ENCODE results near the gene RPA1.
"Not testable (repeated sequence)": the region's sequence is repeated elsewhere in the genome, so short reads cannot be mapped to it uniquely, and the experiment has no call there.

Gene RPA1

DNA sequence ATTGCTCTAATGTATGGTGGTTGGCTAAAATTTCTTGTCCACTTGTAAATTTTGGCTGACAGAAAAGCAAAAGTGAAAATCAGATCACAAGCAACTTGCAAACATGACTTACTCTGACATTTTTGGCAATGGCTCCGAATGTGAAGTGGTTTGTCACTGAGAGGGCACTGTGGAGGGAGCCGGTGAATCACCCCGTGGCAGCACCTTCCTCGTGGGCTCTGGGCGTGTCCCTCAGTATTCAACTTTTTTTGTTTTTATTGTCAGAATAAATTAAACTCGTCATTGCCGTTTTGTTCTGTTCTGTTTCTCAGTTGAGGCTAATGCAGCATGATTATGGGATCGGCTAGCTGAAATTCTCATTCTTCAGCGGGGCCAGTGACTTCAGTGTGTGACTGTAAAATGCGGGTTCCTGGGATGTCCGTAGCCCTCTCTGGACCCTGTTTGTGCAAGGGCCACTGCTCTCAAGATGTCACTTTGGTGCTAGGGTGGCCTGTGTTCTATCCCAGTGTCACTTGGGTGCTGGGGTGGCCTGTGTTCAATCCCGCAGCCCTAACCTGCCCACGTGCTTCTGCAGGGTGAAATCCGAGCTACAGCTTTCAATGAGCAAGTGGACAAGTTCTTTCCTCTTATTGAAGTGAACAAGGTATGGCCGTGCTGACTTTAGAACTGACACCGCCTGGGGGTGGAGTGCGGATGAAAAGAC lies 48.8 kb downstream of the RPA1 start:
- peak; percentile 58 for DNase-seq (ENCODE audit: low spot score)

DNA sequence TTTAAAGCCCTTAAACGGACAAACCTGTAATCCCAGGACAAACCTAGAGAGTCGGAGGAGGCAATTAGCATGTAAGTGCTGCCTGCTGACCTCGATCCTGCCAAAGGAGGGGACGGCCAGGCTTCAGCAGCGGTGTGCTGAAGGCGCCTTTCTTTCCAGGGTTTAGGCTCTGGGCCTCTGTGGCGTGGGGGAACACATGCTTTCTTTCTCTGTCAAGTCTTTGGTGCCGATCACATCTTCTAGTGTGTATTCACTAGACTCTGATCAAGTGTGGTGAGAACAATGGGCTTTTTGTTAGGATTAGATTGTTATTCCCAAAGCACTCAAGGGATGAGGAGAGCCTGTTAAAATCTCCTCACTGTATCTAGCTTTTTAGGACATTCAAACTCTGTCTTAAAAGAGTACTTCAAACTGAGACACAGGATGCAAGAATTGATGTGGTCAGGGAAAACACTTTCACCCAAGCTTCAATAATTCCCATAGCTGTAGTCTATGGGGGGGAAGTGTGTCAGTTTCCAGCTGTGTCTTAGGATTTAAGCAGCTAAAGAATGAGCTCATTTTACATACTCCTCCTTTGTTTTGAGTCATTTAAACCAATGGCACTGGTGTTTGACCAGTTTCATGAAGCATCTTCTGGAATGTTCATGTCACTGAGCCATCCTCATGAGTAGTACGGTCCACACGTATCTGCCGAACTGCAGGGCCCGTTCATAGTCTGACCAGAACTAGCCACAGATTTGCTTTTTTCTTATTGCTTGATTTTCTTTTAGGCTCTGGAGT lies 51.2 kb downstream of the RPA1 start:
- no peak for DNase-seq (ENCODE audit: low spot score)

DNA sequence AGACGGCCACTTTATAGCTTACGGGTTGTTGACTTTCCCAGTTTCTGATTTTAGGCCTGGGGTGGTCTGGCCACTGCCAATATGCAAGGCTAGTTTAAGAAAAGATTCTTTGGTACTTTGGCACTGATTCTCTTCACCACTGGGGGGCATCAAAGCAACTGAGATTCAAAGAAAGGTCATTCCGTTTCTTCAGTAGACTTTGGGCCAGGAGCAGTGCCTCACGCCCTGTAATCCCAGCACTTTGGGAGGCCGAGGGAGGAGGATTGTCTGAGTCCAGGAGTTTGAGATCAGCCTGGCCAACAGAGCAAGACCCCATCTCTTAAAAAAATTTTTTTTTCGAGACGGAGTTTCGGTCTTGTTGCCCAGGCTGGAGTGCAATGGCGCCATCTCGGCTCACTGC lies 53.0 kb downstream of the RPA1 start:
- peak; percentile 44 for DNase-seq (ENCODE audit: low spot score)

DNA sequence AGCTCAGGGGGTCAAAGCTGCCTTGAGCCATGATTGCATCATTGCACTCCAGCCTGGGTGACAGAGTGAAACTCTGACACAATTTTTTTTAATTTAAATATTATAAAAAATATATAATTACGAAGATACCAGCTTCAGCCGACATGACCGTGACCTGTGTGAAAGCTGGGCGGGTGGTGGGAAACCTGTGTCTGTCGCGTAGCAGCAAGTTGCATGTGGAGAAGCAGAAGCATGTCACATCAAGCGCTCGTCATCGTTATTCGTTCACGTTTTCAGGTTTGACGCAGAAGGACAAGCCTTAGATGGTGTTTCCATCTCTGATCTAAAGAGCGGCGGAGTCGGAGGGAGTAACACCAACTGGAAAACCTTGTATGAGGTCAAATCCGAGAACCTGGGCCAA lies 53.7 kb downstream of the RPA1 start:
- no peak for DNase-seq (ENCODE audit: low spot score)

- DNase-seq (ENCODE audit: low spot score) = no peak
These were observed 58.9 kb downstream of the RPA1 start for GRCh38 chr17:1888741-1889140.

DNA sequence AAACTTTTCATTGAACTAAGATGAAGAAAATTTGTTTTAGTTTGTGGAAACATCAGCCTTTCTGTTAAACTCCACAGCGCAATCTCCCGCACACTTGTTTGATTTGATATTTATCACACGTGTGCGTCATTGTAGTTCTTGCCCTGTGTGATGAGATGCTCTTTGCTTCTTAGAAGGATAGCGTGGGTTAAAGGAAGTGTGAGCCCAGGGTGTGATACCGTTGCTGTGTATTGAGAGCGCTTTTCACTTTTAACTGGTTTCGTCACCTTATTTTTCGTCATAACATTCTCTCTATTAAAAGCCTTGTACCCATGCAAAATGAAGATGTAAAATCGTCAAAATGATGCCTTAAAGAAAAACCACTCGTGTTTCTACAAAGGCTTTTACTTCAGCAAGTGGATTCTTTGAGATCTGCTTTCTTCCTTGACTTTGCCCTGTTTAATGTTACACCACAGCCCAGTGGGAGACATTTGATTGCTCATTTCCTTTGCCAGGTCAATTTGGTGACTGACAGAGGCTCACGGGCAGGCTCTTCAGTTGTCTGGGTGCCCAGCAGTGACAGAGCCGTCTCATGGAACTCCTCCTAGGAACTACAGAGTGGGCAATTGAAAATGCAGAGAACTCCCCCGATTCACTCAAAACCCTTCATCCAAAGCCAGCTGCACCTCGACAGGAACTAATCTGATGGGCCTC lies 61.1 kb downstream of the RPA1 start:
- DNase-seq (ENCODE audit: low spot score) = peak; percentile 61

DNA sequence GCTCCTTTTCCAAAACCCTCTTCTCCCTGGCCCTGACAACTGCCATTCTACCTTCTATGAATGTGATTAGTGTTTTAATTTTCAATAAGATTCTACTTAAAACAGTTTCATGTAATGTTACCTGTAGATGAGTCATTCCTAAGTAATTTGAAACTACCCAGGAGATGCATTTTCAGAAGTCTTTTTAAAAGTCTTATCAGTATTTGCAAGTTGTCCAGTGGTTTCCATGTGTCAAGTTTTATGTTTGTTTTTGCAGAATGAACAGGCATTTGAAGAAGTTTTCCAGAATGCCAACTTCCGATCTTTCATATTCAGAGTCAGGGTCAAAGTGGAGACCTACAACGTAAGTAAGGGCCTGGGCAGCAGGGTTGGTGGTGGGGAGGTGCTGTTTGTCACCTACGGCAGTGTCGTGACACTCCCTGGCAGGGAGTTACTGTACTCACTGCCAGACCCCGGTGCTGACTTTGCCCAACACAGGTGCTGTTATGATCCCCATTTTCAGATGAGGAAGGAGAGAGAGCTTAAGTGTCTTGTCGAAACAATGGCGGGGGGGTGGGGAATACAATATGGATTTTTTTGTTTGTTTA lies 65.0 kb downstream of the RPA1 start:
- DNase-seq (ENCODE audit: low spot score) = no peak

DNA sequence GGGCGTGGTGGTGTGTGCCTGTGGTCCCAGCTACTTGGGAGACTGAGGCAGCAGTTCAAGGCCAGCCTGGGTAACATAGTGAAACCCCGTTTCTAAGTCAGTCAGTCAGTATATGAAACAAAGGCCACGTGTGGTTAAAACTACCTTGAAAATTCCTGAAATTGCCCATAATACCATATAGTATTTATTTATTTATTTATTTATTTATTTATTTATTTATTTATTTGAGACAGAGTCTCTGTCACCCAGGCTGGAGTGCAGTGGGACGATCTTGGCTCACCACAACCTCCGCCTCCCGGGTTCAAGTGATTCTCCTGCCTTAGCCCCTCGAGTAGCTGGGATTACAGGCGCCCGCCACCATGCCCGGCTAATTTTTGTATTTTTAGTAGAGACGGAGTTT lies 65.7 kb downstream of the RPA1 start:
- DNase-seq (ENCODE audit: low spot score) = not testable (repeated sequence)

DNA sequence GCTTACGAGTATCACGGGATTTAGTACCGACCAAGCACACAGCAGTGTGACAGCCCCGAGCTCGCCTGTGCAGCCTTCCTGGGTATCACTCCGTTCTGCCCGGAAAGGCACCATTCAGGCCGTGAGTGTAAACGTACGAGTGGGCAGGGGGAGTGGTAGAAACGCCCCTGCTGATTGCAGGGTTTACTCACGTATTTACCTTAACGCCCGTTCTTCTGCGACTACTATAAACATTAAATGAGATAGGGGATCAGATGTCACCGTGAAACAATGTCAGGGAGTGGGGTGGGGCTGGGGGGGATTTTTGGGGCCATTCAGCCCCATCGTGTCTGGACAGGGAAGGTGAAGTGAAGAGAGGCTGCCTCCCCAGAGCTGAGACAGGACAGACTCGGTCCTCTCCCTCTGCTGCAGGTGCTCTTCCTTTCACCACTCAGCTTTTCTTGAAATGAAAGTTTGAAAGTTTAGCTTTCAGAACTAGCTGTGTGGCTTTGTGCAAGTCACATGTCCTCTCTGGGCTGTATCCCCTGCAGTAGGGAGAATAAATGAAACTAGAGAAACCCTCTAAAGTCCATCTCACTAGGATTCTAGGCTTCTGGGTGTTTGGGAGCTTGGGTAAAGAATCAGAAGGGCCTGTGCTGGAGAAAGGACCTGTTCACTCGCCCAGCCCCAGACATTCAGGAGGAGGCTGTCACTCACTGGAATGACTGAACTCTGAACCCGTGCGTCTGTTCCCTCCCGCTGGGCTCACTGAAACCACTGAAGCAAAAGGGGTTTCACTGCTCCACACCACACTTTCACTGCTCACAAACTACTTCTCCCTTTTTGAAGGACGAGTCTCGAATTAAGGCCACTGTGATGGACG lies 66.7 kb downstream of the RPA1 start:
- DNase-seq (ENCODE audit: low spot score) = no peak

DNA sequence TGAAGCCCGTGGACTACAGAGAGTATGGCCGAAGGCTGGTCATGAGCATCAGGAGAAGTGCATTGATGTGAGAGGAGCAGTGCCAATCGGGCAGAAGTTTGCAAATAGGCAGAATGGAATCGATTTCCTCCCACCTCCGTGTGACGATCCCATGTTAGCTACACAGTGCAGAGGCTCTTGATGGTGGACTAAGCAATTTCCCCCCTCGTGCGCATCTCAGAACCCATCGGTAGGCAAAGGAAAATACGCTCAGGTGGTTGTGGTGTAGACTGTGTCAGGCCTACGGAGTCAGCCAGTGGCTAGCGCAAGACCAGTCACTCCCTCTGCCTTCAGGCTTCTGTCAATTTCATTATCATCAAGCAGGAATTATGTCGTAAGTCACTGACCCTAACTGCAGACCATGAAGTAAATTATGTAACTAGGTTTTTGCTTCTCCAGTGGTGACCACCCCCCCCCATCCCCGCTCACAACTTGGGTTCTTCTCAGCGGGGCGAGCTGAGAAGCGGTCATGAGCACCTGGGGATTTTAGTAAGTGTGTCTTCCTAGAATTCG lies 67.4 kb downstream of the RPA1 start:
- no peak for DNase-seq (ENCODE audit: low spot score)

- DNase-seq (ENCODE audit: low spot score) = no peak
These were observed 68.5 kb downstream of the RPA1 start for GRCh38 chr17:1898332-1898731.

DNA sequence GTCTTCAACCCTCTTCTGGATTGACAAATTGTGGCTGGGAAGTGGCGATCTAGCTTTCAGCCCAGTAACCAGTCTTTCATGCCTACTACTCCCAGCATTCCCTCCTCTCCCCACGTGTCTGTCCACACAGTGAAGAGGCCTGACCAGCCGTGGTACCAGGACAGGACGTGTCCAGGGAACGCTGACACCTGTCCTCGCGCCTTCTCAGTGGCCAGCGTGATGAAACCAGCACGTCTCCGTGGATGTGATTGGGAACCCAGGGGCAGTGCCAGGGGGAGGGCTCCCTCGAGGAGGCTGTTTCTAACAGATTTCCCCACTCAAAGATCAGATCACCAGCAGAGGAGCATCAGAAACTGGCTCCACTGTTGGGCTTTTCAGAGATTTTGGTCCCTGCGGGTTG lies 69.1 kb downstream of the RPA1 start:
- DNase-seq (ENCODE audit: low spot score) = no peak

DNA sequence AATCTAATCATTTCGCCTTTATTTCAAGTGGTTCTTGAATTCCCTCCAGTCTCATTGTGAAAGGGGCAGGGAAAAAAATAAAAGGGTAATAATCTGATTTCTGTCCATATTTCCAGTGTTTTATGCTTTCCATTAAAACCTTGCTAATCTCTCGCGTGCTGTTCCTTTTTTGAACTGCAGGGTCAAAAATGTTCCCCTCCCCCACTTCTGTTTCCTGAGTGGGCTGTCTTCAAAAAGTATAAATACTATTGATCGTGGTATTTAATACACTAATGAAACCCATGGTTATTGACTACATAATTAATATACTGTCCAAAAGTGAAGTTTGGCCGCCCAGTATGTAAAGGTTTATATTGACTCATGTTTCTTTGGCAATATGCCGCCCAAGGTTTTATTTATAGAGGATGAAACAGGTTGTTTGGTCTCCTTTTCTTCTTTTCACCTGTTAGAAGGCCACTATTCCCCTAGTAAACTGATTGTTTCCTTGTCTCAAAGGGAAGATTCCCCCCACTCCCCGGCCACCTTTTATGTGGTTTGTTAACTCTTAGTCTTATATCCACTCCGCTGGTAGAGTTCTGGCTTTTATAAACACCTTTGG lies 69.7 kb downstream of the RPA1 start:
- DNase-seq (ENCODE audit: low spot score) = no peak

GRCh38 chr17:1904273-1905182 lies 74.7 kb downstream of the RPA1 start:
- no peak for DNase-seq (ENCODE audit: low spot score)

DNA sequence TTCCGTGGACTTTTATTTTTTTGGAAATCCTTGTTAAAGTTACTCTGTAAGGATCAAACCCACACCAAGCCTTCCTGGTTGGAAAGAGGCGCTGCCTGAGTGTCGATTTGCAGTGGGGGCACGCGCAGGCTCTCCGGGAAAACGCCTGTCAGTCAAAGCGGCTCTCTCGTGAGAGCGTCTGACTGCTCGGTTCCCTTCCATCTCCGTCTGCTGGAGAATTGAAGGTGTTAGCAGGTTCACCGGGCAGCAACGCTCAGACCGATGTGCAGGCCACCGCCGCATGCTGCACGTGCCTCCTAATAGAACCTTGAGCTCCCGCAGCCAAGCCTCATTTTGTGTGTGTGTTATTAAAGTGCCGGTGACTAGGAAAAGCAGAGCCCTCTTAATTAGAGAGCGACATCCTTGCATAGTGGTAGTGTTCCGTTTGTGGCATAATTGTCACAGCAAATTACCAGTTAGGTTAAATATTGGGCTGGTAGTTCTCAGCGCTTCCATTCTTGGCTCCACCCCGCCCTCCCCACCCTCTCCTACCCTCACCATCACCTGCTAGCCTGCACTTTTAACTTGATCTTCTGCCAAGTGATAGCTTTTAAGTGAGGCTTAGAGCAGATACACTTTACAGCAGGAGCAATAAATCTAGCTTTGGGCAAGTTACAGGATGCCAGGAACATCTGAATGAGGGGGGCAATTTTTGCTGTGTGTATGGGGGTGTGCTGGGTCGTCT lies 75.5 kb downstream of the RPA1 start:
- DNase-seq (ENCODE audit: low spot score) = no peak

- DNase-seq (ENCODE audit: low spot score) = no peak
These were observed 76.9 kb downstream of the RPA1 start for GRCh38 chr17:1906662-1907101.

DNA sequence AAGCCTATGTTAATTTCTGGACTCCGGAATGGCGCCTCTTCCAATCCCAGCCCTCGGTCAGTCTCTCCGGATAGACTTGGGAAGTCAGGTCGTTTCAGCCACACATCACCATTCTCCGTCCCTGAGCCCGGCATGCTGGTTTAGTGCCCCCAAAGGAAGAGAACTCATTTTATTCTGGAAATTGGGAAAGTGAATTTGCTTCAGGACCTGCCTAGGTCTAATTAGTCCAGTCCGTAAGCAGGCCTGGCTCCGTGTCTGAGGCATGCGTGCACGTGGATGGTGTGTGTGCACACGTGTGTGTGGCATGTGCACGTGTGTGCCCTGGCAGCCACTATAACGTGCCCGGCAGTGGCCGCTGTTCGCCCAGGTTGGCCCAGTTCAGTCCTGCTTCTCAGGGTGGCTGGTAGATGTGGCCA lies 77.4 kb downstream of the RPA1 start:
- DNase-seq (ENCODE audit: low spot score) = no peak

GRCh38 chr17:1907909-1908698 lies 78.3 kb downstream of the RPA1 start:
- DNase-seq (ENCODE audit: low spot score) = peak; percentile 5
